Hematopoietic multipotent progenitor cell treated with erythropoietin and hydrocortisone succinate and interleukin-3 and kit ligand, for 6 days (in vitro differentiated cells): Measurements from ENCODE around the gene FRMD4A.
"Not testable (repeated sequence)": the region's sequence is repeated elsewhere in the genome, so short reads cannot be mapped to it uniquely, and the experiment has no call there.

ENCODE experiments used
- DNase-seq: peaks from one replicate; pipeline ENCODE4 v3.0.0-alpha.2; 2015

FRMD4A gene

DNA sequence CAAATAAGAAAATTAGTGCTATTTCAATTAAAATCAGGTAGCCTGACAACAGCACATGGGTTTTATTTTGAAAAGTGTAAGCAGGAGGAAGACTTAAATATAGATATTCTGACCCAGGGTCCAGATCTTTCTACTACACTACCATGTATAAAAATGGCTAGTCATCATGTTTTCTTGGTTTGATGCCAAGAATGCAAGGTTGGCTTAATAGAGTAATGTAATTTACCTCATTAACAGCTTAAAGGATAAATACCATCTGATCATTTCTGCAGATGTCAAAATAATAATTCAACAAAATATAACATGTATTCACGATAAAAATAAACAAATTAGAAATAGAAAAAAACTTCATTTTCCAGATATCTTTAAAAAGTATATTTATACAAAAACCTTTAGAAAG, 39.4 kb downstream of the FRMD4A start:
- no peak for DNase-seq

DNA sequence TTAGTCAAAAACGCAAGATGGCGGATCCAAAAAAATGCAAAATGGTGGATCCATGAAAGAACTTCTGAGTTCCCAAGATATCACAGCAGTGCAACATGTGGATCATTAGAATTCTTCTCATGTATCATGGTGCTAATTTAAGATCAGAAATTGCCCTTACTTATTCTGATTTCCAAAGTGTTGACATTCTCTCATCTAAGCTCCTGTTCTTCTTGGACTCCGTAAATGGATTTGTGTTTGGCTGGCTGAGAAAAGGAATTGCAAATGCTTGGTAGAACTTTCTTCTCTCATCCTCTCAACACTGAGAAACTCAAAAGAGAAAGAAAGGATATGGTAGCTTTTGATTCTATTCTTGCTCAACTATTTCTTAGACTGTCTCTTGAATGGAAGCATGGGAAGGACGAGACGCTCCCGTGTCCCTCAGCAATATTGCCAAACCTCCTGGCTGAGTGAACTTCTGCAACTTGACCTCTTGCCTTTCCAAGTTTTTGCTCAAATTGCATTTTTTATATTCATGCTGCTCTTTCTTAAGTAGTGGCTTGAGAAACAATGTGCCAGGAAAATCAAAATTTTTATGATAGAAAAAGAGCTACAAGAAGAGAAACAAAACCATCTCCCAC, 44.7 kb downstream of the FRMD4A start:
- no peak for DNase-seq

DNA sequence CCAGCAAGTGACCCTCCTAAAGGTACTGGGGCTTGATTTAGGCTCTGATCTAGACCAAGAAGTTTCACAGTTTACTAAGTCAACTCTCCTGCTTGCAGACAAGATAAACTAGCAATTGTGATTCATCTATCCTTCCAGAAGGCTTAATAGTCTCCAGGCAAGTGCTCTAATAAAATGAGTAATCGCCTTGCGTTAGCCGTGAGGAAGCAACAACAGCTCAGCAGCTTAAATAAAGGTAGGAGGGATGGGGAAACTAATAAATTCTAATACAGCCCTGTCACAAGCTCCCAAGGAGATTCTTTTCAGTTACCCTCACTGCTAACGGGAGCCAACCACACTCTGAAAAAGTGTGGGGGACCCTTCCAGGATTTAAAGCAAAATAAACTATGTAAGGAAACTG, 48.4 kb downstream of the FRMD4A start:
- DNase-seq, result no peak

DNA sequence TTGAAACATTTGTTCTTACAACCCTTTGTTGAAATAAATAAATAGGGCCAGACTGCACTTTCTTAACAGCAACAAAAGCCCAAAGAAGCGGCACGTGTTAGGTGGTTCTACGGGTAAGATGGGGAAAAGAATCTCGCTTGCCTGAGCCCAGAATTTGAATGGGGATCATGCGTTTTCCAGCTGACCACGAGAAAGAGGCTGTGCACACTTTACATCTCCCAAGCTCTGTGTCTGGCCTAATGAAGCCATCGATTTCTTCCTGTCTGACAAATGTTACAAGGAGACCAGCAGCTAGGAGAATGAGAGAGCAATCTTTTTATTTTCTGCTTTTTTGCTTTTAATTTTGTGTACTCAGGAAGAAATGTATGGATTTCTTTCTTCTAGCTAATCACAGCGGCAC, 52.2 kb downstream of the FRMD4A start:
- DNase-seq, result no peak

DNA sequence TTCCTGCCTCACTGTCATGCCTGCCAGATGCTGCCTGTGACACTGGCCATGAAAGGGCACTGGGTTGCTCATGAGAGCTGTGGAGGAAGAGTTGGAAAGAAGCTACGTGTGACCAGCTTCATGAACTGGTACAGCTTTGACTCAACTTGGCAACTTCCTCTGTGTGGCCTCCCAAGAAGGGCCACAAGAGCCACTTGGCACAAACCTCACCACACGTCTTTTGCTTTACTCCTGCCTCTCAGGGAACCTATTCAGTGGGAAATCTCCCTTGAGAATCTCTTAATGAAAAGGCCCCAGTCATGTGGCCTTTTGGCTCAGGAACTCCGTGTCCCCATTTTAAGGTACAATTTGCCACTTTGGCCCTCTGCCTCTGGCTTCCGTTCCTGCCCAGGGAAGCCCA, 54.5 kb downstream of the FRMD4A start:
- DNase-seq, result no peak

DNA sequence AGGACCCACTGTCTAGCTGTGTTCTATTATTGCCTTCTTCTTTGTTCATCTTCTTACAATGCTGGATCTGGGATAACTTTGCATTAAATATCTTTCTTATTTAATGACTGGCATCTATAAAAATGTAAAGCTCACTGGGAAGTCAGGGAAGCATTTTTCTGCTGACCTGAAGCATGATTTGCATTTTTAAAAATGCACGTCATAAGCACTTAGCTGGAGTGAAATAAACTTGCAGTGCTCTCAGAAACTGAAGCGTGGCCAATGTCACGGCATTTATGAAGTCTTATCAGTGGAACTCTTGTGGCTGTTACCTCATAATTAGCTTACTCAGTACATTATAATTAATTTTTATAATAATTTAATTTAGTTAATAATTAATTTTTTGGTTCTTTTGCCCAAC, 59.1 kb downstream of the FRMD4A start:
- DNase-seq, result no peak

DNA sequence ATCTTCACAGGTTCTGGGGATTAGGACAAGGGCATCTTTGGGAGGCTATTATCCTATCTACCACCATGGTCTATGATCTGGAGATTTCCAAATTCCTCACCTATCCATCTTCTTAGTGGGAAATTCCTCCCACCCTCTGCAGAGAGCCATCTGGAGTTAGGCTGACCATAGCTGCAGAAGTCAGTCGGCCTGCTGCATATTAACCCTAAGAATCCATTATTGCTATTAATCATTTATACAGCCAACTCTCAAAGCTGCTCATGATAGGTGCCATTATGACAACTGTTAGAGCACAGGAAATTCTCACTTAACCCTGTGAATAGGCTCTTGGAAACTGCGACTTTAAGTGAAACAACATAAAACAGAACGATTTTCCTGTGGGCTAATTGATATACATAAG, 60.4 kb downstream of the FRMD4A start:
- no peak for DNase-seq

DNA sequence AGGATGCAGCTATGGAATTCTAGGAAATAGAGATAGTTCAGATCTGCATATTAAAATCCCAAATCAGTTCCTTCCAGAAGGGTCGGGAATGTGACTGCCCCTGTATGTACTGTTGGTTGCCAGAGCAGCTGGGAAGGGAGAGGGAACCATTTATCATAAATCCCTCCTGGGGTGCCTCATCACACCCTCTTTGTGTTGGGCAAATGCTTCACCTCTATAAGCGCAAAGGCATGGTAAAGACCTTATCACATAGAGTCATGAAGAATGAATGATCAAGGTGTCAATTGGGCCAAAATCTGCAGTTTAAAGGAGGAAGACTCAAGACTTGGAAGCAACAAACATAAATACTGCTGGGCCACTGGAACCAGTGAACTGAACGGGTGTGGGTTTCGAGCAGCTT, 65.0 kb downstream of the FRMD4A start:
- no peak for DNase-seq

DNA sequence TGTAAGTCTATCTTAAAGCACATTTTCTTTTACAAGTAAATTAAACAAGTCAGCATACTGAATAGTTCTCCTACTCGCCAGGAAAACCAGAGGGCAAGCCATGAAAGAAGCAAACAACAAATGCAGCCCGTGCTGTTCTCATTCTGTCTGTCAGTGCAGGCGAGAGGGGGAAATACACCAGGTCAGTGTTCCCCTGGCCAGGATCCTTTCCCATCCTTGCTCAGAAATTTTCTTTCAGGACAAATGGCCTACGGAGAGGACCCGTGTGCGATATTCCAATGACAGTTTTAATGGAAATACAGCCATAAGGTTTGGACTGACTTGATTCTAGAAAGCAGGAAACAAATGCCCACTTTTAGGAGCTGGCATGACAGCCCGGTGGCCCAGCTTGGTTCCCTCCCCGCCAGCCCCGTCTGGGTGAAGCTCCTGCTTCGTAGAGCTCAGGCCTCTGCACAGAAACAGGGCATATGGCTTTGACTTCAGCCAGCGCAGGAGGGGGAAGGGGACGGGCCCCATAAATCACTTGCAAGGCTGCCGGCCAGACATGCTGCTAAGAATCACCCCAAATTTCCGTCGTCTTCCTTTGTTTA, 67.8 kb downstream of the FRMD4A start:
- DNase-seq, result no peak

DNA sequence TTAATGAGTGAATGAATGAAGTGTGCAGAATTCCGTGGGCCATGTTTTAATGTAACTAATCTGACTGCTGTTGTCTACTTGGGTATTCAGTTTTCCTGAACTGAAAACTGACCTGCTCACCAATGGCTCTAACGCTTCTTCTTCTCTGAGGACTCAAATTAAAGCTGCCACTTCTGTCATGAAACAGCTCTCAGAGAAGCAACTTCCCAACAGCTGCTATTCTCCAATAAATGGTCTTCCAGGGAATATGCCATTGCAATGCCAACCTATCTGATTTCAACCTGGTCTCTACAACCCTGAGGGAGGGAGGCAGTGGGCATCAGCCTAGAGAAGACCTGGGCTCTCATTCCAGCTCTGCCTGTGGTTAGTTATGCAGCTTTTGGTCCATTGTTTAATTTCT, 69.4 kb downstream of the FRMD4A start:
- DNase-seq, result no peak

DNA sequence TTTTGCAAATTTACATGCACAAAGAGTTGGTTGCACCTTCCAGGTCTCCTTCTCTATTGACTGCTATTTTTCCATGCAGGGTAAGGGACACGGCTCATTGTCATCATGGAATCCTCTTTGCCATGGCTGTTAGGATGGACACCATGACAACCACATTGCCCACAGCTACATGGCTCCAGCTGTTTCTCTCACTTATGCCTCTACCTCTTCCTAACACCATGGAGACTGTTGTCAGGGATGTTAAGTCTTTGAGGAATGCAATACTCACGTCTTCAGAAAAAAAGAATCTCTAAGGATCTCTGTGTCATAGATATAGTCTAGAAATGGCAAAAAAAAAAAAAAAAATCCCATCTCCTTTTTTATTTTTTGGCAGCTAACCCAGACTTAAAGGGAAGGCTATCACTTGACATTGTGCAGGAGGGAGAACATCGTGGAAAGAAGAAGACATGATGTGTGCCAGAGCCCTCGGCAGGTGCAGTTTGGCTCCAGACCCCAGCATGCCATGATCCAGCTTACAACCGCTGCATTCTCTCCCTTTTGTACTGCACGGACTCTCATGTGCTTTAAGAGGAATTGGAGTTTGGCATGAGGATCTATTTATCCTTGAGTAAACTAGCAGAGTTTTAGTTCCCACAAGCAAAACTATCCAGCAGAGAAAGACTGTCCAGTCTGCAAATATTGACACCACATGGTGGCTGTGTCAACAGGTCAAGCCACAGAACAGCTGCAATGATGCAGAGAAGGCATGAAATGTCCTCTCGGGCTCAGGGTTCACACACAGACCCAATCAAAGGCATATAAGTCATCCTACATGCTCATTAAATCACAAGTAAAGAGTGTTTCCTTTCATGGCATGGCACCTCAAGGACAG, 70.8 kb downstream of the FRMD4A start:
- DNase-seq, result no peak

DNA sequence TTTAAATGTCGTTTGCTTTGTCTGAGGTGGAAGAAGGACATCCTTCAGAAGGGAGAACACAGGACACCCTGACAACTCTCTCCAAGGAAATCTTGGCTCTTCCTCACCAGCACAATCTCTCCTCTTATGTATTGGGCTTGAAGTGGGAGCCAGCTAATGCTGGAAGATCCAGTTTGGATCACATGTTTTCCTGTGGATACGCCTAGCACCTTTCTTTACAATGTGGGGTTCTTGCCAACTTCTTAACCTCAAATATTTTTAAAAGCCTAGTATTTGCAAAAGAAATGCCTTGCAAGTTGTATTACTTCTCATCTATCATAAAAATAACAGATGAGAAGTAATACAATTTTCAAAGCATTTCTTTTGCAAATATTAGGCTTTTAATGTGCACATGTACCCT, 76.4 kb downstream of the FRMD4A start:
- DNase-seq, result no peak

DNA sequence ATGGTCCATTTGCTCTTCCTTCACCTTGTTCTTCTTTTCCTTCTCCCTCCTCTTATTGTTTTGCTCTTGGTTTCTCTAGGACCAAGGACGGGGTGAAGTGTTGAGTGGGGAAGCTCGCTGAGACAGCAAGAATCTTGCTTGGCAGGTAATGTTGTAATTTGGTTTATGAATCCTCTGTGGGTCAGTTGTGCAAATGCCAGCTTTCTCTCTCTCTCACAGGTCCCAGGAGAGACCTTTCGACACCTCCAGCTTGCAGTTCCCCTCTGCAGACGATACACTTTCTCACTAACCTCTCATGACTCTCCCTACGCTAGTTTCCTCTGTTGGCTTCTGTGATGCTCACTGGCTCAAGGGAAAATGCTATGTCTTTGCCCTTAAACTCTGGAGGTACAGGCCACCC, 77.0 kb downstream of the FRMD4A start:
- DNase-seq, result no peak

DNA sequence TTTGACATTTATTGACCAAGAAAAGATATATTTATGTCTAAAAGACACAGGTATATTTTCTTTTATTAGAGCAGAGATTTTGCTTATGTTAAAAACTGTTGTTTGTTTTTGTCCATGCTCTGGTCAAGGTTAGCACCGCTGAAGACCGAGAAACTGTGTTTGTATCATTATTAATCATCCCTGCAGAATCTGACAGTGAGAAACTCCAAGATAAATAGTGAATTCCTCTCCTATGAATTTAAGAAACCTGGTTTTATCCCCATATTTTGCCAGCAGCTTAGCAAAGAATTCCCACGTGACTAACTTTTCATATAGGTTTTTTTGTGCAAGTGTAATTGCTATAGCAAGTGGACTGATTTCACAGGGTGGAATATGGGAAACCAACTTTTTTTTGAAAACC, 77.6 kb downstream of the FRMD4A start:
- no peak for DNase-seq

DNA sequence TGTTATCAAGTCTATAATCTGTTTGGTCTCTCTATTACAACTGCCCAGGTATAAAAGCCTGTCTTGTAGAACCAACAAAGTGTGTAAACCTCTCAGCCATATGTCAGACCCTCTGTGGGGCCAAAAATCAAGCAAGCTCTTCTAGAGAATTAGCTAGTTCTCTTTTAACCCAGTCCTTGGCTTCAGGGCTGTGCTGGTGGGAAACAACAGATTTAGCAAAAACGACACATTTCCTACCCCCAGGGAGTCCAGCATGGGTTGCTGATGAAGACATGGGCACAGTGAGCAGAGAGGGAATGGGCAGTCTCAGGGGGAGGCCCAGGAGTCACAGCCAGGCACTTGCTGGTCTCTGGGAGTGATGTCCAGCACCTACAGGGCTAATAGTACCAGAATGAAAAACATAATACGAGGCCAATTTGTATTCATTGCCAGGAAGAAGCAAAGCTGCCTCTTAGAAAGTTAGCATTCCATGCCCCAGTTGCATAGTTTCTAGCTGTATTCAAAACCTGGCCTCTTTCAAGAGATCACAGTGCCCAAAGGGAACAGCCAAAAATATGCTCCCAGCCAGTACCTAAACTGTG, 80.1 kb downstream of the FRMD4A start:
- no peak for DNase-seq

DNA sequence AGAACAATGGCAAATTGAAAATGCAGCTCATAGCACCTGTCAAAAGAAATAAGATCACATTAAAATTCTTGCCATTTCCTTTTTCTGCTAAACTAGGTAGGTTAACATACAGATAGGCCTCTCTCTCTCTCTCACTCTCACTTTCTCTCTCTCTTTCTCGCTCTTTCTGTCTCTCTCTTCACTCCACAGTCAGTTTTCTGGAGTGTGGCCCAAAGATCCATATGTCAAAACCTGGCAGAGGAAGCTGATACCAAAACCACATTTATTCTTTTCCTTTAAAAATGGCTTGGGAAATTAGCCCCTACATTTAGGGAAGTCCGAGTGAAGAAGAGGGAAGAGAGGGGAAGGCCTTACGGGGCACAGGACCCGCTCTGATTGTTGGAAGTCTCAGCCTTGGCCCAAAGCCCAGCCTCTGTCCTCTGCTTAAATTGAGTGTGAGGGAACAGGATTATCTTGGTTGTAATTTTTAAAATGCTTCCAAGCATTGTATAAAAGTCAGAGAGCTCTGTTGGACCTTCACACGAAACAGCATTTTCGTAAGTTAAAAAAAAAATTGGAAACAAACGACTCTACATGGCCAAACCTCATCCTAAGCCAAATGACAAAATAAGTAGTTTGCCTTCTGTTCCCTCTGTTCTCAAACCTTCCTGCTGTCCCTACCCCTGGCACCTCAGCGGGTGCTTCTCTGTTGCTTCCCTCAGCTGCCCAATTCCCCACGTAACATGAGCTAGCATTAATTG, 83.2 kb downstream of the FRMD4A start:
- DNase-seq, result no peak

DNA sequence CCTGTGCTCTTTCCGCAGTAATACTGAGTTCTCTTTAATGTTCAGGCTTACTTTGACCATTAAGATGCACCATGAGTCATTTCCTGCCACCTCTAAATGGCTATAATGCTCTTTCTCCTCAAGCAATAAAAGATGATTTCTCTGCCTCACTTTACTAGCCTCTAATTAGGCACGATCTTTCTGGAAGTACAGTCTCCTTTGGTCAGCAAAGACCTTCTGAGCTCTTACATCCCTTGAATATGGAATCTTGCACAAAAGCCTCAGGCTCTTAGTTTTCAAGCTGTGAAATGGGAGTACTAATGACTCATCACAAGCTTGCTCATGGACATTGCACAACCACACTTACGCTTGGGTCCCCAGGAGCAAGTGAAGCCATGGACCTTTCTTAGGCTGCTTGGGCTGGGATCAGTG, 85.9 kb downstream of the FRMD4A start:
- no peak for DNase-seq

DNA sequence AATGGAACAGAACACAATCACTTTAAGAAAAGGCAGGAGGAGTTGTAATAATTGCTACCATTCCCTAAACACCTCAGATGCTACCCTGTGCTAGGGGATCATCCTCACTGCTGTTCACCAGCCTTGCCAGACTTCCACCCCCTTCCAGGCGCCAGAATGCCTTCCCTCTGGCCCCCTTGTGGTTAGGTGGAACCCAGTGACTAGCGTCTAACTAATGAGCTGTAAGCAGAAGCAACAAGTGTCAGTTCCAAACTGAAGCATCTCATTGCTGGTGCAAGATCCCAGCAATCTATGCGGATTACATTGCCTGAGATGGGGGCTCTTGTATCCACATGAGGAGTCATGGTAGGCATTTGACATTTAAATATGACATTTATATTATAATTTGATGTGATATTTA, 86.6 kb downstream of the FRMD4A start:
- peak; percentile 5 for DNase-seq

DNA sequence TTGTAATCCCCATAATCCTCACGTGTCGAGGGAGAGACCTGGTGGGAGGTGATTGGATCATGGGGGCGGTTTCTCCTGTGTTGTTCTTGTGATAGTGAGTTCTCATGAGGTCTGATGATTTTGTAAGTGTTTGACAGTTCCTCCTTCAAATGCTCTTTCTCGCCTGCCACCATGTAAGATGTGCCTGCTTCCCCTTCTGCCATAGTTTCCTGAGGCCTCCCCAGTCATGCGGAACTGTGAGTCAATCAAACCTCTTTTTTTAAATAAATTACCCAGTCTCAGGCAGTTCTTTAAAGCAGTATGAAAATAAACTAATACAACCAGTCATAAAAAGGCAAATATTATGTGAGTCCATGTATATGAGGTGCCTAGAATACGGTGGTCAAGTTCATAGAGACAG, 87.5 kb downstream of the FRMD4A start:
- DNase-seq, result no peak

DNA sequence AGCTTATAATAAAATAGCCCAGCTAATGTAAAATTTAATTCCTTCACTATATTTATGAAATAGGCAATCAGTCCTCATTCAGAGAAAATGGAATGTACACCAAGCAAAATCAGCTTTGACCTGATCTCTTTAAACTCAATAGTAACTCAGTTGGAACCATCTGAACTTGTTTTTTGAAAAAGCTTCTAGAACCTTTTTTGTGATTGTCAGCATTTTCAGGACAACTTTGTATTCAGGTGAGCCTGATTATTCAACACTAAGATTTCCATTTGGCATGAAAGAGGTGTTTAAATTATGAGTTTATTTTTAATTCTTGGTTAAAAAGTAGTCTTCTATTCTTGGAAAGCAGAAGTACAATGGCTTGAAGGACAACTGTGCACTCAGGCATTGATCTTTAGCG, 89.5 kb downstream of the FRMD4A start:
- no peak for DNase-seq

DNA sequence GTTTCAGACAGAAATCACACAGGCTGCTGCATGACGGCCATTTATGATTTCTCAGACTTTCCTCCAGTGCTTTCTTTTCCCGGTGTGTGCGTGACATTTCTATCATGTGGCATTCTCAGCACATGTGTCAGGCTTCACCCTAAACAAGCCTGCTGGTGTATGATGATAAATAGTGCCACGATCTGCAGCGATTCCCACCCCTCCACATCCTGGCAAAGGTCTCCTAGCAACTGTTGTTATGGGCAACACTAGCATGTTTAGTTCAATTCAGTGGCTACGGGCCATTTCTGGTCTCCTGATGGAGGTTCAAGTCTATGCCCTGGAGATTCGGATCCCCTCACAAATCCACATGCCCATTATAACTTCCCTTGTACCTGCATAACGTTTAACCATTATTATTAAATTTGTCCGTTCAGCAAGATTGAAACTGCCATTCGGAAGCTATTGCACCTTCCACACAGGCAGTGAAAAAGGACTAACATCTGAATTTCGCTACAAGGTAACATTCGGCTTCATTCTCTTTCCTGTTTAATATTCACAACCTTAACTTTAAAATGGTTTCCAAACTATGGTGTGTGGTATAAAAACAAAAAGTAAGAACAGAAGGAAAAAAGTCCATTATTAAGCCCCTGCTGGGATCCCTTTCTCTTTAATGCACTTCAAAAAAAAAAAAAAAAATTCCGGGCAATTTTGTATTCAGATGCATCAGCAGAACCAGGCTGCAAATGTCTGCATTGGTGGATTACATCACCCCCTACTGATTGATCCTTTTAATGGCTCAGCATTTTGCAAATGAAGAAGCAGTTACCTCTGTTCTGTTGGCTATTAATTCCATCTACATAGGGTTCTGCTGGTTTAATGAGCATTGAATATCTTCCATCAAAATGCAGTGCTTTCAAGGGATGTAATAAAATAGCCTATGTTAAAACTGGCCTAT, 90.2 kb downstream of the FRMD4A start:
- DNase-seq, result no peak

DNA sequence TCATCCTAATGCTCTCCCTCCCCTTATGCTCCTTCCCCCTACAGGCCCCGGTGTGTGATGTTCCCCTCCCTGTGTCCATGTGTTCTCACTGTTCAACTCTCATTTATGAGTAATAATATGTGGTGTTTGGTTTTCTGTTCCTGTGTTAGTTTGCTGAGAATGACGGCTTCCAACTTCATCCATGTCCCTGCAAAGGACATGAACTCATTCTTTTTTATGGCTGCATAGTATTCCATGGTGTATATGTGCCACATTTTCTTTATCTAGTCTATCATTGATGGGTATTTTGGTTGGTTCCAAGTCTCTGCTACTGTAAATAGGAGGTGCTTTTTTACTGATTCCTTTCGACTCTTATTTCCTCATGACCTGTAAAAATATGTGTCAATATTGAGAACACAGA, 92.1 kb downstream of the FRMD4A start:
- DNase-seq, result not testable (repeated sequence)
